Mononuclear cell (primary cell): ENCODE data around the gene GATAD2B. TPM values are rescaled to one million over a fixed set of nuclear protein-coding genes. Genes with fewer than 3 reads are reported as not detected.

Source experiments
- H3K27me3 ChIP-seq: 2 replicates; pipeline ENCODE4 v1.6.0; 2011; ENCODE audit warnings: low read length, control low read depth; ENCODE audit not compliant: insufficient read depth
- H3K4me1 ChIP-seq: 2 replicates; pipeline ENCODE4 v1.5.1; 2011; ENCODE audit warnings: mild to moderate bottlenecking, low read length, control low read depth; ENCODE audit not compliant: insufficient read depth
- H3K4me3 ChIP-seq: 2 replicates; pipeline ENCODE4 v1.5.1; 2011; ENCODE audit warnings: mild to moderate bottlenecking, low read length, moderate library complexity
- H3K9me3 ChIP-seq: 2 replicates; pipeline ENCODE4 v1.5.1; 2011; ENCODE audit warnings: low read depth, mild to moderate bottlenecking, control low read depth, low read length
- total RNA-seq: library from RNA; depleted of rRNA; stranded (reverse); fragments of >200 nt; gene quantifications from one replicate; pipeline ENCODE4 v1.2.3, GENCODE V29; 2012

GATAD2B gene
- total RNA-seq, 1 donor = 15.5 TPM

DNA sequence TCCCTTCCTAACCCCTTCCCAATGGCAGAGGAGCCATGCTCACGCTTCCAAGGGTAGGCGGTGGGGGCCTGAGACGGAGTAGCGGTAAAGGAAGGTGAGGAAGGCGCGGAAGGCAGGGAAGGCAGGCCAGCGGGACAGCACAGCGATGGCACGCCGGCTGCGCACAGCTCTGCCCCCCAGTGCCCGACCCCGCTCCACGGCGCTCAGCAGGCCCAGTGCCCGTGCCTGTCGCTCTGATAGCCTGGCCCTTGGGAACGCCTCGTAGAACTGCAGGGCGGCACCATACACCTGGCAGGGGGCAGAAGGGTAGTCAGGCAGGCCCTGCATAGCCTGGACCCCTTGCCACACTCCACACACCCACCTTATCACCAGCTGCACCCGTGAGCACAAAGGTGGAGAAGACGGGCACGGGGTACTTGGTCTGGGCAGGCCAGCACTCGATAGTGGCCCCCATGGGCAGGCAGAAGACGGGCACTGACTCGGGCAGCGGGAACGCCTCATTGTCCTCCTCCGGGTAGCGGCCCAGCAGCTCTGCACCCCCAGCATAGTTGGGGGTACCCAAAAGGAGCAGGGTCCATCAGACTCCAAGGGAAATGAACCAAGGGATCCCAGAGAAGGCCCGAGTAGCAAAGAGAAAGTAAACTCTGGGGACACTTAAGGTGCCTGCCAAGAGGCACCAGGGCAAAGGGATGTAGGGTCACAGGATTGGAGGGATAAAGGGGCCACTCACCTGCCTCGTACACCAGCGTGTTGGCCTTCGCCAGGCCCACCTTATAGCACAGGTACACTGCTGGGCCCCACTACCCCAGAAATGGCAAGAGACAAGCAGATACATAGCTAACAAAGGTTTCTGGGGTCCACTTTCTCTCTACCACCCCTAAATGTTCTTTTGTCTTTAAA is 19.3 kb upstream of the GATAD2B start:
- no peak overlapping the region for H3K4me3 ChIP-seq
- peaks cover 41% of the 10 kb centered on the region for H3K4me1 ChIP-seq
- H3K27me3 ChIP-seq = no peaks in the 10 kb centered on the region
- no peaks in the 10 kb centered on the region for H3K9me3 ChIP-seq

- no peaks in the 10 kb centered on the region for H3K9me3 ChIP-seq
- H3K27me3 ChIP-seq = no peaks in the 10 kb centered on the region
- peaks cover 35% of the 10 kb centered on the region for H3K4me1 ChIP-seq
- no peak overlapping the region for H3K4me3 ChIP-seq
These were observed 18.0 kb upstream of the GATAD2B start for GRCh38 chr1:153940756-153941155.

- Histone ChIP-seq H3K4me3 (no peak overlapping the region), H3K9me3 (no peaks in the 10 kb centered on the region), H3K27me3 (no peaks in the 10 kb centered on the region), H3K4me1 (peaks cover 31% of the 10 kb centered on the region)
These were observed 16.7 kb upstream of the GATAD2B start for GRCh38 chr1:153939476-153939875.

GRCh38 chr1:153938996-153939395 is 16.2 kb upstream of the GATAD2B start:
- Histone ChIP-seq H3K27me3 (no peaks in the 10 kb centered on the region), H3K4me1 (peaks cover 26% of the 10 kb centered on the region), H3K9me3 (no peaks in the 10 kb centered on the region), H3K4me3 (no peak overlapping the region)

GRCh38 chr1:153937331-153937730 is 14.6 kb upstream of the GATAD2B start:
- H3K4me3 ChIP-seq = no peak overlapping the region
- no peaks in the 10 kb centered on the region for H3K27me3 ChIP-seq
- H3K9me3 ChIP-seq = no peaks in the 10 kb centered on the region
- H3K4me1 ChIP-seq = peaks cover 10% of the 10 kb centered on the region

- Histone ChIP-seq H3K9me3 (no peaks in the 10 kb centered on the region), H3K4me1 (no peaks in the 10 kb centered on the region), H3K4me3 (no peak overlapping the region), H3K27me3 (no peaks in the 10 kb centered on the region)
These were observed 13.4 kb upstream of the GATAD2B start for GRCh38 chr1:153936011-153936802.

GRCh38 chr1:153934746-153935145 is 12.0 kb upstream of the GATAD2B start:
- no peaks in the 10 kb centered on the region for H3K9me3 ChIP-seq
- no peaks in the 10 kb centered on the region for H3K27me3 ChIP-seq
- H3K4me1 ChIP-seq = no peaks in the 10 kb centered on the region
- H3K4me3 ChIP-seq = no peak overlapping the region

DNA sequence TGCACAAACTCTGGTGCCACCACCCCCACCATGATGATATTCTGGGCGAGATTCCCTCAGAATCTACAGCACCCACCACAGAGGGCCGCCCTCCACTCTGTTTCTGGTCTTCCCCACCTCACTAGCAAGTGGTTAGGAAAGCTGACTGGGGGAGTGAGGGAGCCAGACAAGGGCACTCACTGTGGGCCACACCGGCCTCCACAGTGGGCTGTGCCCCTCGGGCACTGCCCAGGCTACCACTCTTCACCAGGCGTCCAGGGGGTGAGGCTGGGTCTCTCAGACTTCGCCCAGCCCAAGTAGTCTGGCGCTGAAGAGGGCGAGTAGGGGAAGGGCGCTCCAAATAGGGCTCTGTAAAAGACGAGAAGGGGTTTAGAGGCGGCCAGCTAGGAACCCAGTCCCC is 11.2 kb upstream of the GATAD2B start:
- H3K9me3 ChIP-seq = no peaks in the 10 kb centered on the region
- H3K4me3 ChIP-seq = no peak overlapping the region
- H3K4me1 ChIP-seq = no peaks in the 10 kb centered on the region
- H3K27me3 ChIP-seq = no peaks in the 10 kb centered on the region

GRCh38 chr1:153933430-153933829 is 10.7 kb upstream of the GATAD2B start:
- no peaks in the 10 kb centered on the region for H3K9me3 ChIP-seq
- H3K27me3 ChIP-seq = no peaks in the 10 kb centered on the region
- no peaks in the 10 kb centered on the region for H3K4me1 ChIP-seq
- H3K4me3 ChIP-seq = no peak overlapping the region

DNA sequence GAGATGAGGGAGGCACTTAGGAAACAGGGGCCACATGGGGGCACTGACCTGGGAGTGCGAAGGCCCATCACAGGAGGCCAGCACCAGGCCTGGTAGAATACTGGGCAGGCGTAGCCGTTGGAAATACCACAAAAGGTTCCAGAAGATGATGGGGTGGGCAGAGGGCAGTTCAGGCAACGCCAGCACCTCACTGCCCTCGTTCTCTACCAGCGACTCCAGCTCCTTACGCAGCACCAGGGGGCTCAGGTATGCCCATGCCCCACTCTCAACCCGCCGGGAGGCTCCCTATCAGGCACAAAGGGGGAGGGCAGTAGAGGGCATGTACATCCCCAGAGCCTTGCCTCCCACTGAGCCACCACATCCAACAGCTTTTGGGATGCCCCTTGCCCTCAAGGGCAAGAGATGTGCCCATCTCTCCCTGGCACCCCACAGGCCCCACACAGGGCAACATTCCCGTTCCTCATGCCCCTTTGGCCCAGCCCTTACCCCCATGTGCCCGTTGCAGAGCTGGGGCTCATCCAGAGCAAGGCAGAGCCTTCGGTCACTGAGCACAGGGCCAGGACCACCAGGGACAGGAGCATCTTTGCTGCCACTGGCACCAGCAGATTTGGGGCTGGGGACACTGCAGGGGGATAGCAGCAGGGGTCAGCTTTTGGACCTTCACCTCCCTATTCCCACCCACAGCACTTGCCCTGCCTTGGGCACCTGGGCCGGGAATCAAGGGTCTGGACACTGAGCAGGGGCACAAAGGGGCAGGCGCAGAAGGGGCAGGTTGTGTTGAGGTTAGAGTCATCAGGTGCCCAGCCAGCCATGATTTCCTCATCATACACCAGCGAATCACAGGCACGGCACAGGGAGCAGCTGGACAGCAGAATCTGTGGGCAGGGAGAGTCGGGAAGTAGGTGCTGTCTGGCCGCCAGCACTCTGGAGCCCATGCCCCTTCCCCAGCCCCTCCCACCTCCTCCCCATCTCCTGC is 9.7 kb upstream of the GATAD2B start:
- H3K4me1 ChIP-seq = no peaks in the 10 kb centered on the region
- H3K9me3 ChIP-seq = no peaks in the 10 kb centered on the region
- no peaks in the 10 kb centered on the region for H3K27me3 ChIP-seq
- no peak overlapping the region for H3K4me3 ChIP-seq

DNA sequence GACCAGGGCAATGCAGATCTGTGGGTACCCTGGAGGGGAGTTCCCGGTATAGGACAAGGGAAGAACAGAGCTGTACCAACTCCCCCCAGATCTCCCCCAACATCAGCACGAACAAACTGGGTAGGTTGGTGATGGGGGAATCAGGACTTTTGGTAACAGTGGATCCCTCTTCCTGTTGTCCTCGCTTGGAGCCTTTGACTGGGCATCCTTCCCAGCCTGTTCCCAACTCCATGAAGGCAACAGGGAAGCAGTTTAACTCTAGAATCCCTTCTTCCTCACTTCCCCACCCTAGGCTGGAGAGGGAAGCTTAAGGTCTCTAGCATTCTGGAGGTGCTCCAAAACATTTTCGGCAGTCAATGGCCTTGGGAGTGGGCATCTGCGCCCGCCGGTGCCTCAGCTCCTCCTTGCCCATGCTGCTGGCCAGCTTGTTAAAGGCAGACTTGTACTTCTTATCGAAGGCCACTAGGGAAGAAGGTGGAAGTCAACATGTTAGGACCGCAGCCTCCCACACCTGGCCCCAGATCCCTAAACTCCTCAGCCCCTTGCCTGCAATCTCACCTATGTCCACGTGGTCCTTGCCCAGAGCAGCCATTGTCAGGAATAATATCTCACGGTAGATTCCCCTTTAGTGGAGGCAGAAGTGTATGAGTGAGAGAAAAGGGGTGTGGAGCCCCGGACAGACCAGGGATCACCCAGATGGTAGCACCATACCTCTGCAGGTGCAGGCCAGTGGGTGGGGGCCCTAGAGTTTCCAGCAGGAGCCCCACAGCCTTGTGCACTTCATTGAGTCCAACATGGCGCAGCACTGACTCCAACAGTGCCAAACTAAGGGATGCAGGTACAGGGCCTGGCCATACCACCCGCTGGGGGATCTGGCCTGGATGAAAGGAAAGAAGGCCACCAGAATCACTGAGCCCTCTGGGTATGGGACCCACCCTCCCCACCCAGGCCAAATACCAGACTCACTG is 7.5 kb upstream of the GATAD2B start:
- Histone ChIP-seq H3K9me3 (no peaks in the 10 kb centered on the region), H3K27me3 (no peaks in the 10 kb centered on the region)

GRCh38 chr1:153929426-153929825 is 6.7 kb upstream of the GATAD2B start:
- Histone ChIP-seq H3K4me1 (no peaks in the 10 kb centered on the region), H3K9me3 (no peaks in the 10 kb centered on the region), H3K27me3 (no peaks in the 10 kb centered on the region), H3K4me3 (no peak overlapping the region)

More for the DNA sequence above, 7.5 kb upstream of the GATAD2B start:
- H3K4me3 ChIP-seq = no peak overlapping the region
- no peaks in the 10 kb centered on the region for H3K4me1 ChIP-seq

DNA sequence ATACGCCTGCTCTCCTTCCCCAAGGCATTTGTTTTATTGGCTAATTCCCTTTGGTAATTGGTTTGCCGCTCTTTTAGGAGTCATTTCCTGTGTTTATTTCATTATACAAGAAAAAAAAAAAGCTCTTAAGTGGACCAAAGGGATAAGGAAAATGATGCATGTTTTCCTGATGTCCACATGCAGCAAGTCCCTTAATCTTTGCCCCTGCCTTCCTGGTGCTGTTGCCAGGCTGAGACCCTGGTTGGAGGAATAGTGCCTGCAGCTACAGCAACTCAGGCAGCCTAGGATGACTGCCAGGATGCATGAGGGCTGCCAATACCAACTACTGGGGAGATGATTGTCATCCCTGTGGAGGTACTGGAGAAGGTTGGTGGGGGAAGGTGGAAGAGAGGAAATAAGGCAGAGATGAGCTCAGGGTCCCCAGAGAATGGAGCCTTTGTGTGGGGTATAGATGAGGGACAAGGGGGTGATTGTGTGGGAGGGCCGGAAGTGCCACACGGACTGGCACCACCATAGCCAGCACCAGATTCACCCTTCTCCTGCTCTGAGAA is 6.1 kb upstream of the GATAD2B start:
- H3K4me1 ChIP-seq = peaks cover 5% of the 10 kb centered on the region
- no peaks in the 10 kb centered on the region for H3K27me3 ChIP-seq
- no peaks in the 10 kb centered on the region for H3K9me3 ChIP-seq
- H3K4me3 ChIP-seq = no peak overlapping the region
